ENCODE data around the gene CSF2. TPM values are rescaled to one million over a fixed set of nuclear protein-coding genes. Genes with fewer than 3 reads are reported as not detected.

The CSF2 gene
- total RNA-seq, 1 experiment from 2014 or later: not detected

GRCh38 chr5:132114150-132115121 is 40.8 kb downstream of the CSF2 start:
- no peak for ATAC-seq
- intact Hi-C loops (cut with micrococcal nuclease; ENCODE audit: unreplicated experiment): no loop called here

GRCh38 chr5:132115375-132115774 is 41.8 kb downstream of the CSF2 start:
- no peak for DNase-seq (ENCODE audit: low read depth, low spot score)
- ChIA-PET CTCF (no interaction called here), POLR2A (no interaction called here)
- Histone ChIP-seq H3K27me3 (ENCODE audit: control insufficient read depth, insufficient read depth, low read length) (peaks cover 3% of the 10 kb centered on the region), H3K4me1 (ENCODE audit: control insufficient read depth, insufficient read depth, low read length) (no peaks in the 10 kb centered on the region), H3K27ac (ENCODE audit: low read length) (no peak overlapping the region), H3K9me3 (ENCODE audit: control insufficient read depth, insufficient read depth, low read depth, low read length) (no peaks in the 10 kb centered on the region), H3K36me3 (ENCODE audit: control insufficient read depth, insufficient read depth, low read length) (no peaks in the 10 kb centered on the region), H3K4me3 (ENCODE audit: low read depth in 2 of 2, low read length in 2 of 2) (no peak overlapping the region)
- in situ Hi-C loops (cut with HindIII; ENCODE audit: low pct_unique_long_range_greater_than_20kb, low sequenced_read_pairs) (no loop called here), intact Hi-C loops (cut with micrococcal nuclease; ENCODE audit: unreplicated experiment) (no loop called here)
- BruUV-seq (replicated peaks): no TSS peak
- TF ChIP-seq CTCF (IDR thresholded peaks at IDR 0.05) (no peak), REST (IDR thresholded peaks at IDR 0.05; ENCODE audit: insufficient read depth in 1 of 2, low read depth in 2 of 2, low read length in 1 of 2) (no peak)
- no peak for ATAC-seq

More at GRCh38 chr5:132114150-132115121, 40.8 kb downstream of the CSF2 start:
- Histone ChIP-seq H3K27ac (ENCODE audit: low read length) (no peak overlapping the region), H3K36me3 (ENCODE audit: control insufficient read depth, insufficient read depth, low read length) (no peaks in the 10 kb centered on the region), H3K27me3 (ENCODE audit: control insufficient read depth, insufficient read depth, low read length) (peaks cover 3% of the 10 kb centered on the region), H3K9me3 (ENCODE audit: control insufficient read depth, insufficient read depth, low read depth, low read length) (no peaks in the 10 kb centered on the region), H3K4me3 (ENCODE audit: low read depth in 2 of 2, low read length in 2 of 2) (no peak overlapping the region), H3K4me1 (ENCODE audit: control insufficient read depth, insufficient read depth, low read length) (no peaks in the 10 kb centered on the region)
- in situ Hi-C loops (cut with HindIII; ENCODE audit: low pct_unique_long_range_greater_than_20kb, low sequenced_read_pairs): no loop called here
- 0 out of 4 replicates have a peak, but pooled peaks of 1 of the 2 experiments have one; percentile 19 for TF ChIP-seq REST (IDR thresholded peaks at IDR 0.05; ENCODE audit: insufficient read depth in 1 of 2, low read depth in 2 of 2, low read length in 1 of 2)
- no peak for TF ChIP-seq SIN3A (IDR thresholded peaks at IDR 0.05; ENCODE audit: borderline replicate concordance, insufficient read depth, low read depth, low read length)
- no peak for DNase-seq (ENCODE audit: low read depth, low spot score)
- ChIA-PET POLR2A (no interaction called here), CTCF (no interaction called here)
- no TSS peak for BruUV-seq (replicated peaks)

All from Panc1 (cell line).